Lung (tissue), 12 donors: ENCODE data around the gene BMI1. TPM values are rescaled to one million over a fixed set of nuclear protein-coding genes. Genes with fewer than 3 reads are reported as not detected.

Source experiments
- ATAC-seq: fragments of 200-7000 bp; cut with Tn5 transposase; one replicate; pipeline ENCODE4 v1.9.1; 2020; ENCODE audit warnings: moderate number of reproducible peaks; ENCODE audit not compliant: insufficient read depth, low FRiP score
- DNase-seq, 3 donors: peaks; one replicate each; pipeline ENCODE4 v3.0.0-alpha.2; 2013 to 2017
- H3K27ac ChIP-seq, 2 donors: one replicate each; pipeline ENCODE4 v1.5.1; 2013; ENCODE audit warnings: mild to moderate bottlenecking in 2 of 2, moderate library complexity in 2 of 2, control low read depth in 1 of 2, inconsistent platforms in 1 of 2, low read depth in 1 of 2, low read length in 1 of 2
- H3K27me3 ChIP-seq, 3 donors: one replicate each; pipeline ENCODE4 v1.5.1; 2013; ENCODE audit warnings: low read length in 2 of 3; ENCODE audit not compliant: control insufficient read depth in 3 of 3, insufficient read depth in 3 of 3
- H3K36me3 ChIP-seq, 4 donors: one replicate each; pipeline ENCODE4 v1.5.1; 2013; ENCODE audit warnings: low read length in 4 of 4, mild to moderate bottlenecking in 1 of 4, moderate library complexity in 1 of 4; ENCODE audit not compliant: control insufficient read depth in 4 of 4, insufficient read depth in 4 of 4
- H3K4me1 ChIP-seq, 5 donors: one replicate each; pipeline ENCODE4 v1.5.1; 2013; ENCODE audit warnings: low read length in 5 of 5, mild to moderate bottlenecking in 2 of 5, moderate library complexity in 1 of 5; ENCODE audit not compliant: control insufficient read depth in 5 of 5, insufficient read depth in 5 of 5
- H3K4me3 ChIP-seq: one replicate; pipeline ENCODE4 v1.5.1; 2013; ENCODE audit warnings: mild to moderate bottlenecking, control low read depth, moderate library complexity
- H3K9ac ChIP-seq, 2 donors: one replicate each; pipeline ENCODE4 v1.5.1; 2013; ENCODE audit warnings: low read length in 2 of 2, control low read depth in 1 of 2; ENCODE audit not compliant: insufficient read depth in 1 of 2
- H3K9me3 ChIP-seq, 4 donors: one replicate each; pipeline ENCODE4 v1.5.1; 2013; ENCODE audit warnings: low read length in 3 of 4, mild to moderate bottlenecking in 1 of 4, moderate library complexity in 1 of 4; ENCODE audit not compliant: control insufficient read depth in 4 of 4, insufficient read depth in 3 of 4
- WGBS, 2 donors: extraction: QIAGEN DNeasy Blood & Tissue Kit; methylation state at CpG; one replicate each; pipeline ENCODE4 v1.1.7; 2013; 5-methylcytosine and 5-hydroxymethylcytosine counted together
- polyA plus RNA-seq, 2 donors: library from polyadenylated mRNA; stranded (reverse); fragments of 200-250 nt; gene quantifications; one replicate each; pipeline ENCODE4 v1.2.1, GENCODE V29; 2013
- total RNA-seq, 2 donors: library from RNA; depleted of rRNA in 1 of 2; stranded (reverse); fragments of >200 nt in 1 of 2; gene quantifications; one replicate each; pipeline ENCODE4 v1.2.1, GENCODE V29; 2014 to 2021
- TF ChIP-seq, protein P1 (sequence below): IDR thresholded peaks from 2 replicates; pipeline ENCODE4 v1.5.1; 2012; ENCODE audit warnings: mild to moderate bottlenecking; ENCODE audit errors: control extremely low read depth, extremely low read depth
- donor health status: control.
- donor health status: control.
- donor health status: Bipolar disorder and iron deficiency.
- donor health status: healthy.
- donor health status: DM: yes; HTN: yes; CAD: no.

Gene BMI1
- total and polyA plus RNA-seq, 4 donors, result 21.9 to 81.1 (median 31.6) TPM

DNA sequence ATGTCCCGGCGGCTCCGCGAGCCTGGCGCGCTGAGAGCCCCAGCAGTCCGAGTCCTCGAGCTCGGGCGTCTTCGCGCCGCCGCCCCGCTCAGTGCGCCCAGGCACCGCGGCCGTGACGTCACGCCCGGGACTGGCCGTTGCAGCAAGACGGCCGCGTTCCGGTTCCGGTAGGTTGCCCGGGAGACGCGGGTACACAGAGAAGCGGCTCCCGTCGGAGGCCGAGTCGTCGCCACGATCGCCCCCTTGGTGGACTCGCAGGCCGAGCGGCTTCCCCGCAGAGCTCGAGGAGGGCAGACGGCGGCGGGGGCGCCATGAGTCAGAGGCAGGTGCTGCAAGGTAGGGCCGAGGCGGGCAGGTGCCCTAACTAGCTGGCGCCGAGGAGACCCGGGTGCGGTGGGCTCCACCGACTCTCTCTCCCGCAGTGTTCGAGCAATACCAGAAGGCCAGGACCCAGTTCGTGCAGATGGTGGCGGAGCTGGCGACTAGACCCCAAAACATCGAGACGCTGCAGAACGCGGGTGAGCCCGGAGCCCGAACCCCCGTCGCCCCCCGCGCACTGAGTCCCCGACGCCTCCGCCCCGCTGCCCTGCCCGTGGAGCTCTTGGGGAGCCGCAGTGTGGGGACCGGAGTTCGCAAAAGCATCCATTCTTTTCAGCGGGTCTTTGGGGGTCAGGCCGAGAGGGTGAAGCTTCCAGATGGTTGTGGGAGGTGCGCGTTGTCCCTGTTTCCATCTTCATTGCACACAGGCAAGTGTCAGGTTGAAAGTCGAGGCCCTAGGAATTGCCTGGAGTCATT is 24.6 kb downstream of the BMI1 start, which contains the start of gene SPAG6:
SPAG6 (plus strand) TSS at position 196 of the 795 bp plus-strand sequence; CDS start at position 312, 116 bp downstream.
- ATAC-seq, result no peak
- Histone ChIP-seq H3K9me3 (peaks cover 0 to 8% (median 0%) of the 10 kb centered on the region in 4 donors), H3K27ac (no peak within 1 kb of the TSS), H3K36me3 (no peaks in the 10 kb centered on the region), H3K27me3 (peaks cover 8 to 74% (median 68%) of the 10 kb centered on the region in 3 donors), H3K4me1 (peaks cover 0 to 7% (median 0%) of the 10 kb centered on the region in 5 donors), H3K4me3 (peak within 1 kb of the TSS; percentile 9), H3K9ac (no peak within 1 kb of the TSS)
- 6 to 9% methylated on average over 81 to 83 of the region's 83 CpGs for WGBS, 2 donors
- peak; percentile 46 to 70 (median 53) for DNase-seq
- TF ChIP-seq, protein P1, sequence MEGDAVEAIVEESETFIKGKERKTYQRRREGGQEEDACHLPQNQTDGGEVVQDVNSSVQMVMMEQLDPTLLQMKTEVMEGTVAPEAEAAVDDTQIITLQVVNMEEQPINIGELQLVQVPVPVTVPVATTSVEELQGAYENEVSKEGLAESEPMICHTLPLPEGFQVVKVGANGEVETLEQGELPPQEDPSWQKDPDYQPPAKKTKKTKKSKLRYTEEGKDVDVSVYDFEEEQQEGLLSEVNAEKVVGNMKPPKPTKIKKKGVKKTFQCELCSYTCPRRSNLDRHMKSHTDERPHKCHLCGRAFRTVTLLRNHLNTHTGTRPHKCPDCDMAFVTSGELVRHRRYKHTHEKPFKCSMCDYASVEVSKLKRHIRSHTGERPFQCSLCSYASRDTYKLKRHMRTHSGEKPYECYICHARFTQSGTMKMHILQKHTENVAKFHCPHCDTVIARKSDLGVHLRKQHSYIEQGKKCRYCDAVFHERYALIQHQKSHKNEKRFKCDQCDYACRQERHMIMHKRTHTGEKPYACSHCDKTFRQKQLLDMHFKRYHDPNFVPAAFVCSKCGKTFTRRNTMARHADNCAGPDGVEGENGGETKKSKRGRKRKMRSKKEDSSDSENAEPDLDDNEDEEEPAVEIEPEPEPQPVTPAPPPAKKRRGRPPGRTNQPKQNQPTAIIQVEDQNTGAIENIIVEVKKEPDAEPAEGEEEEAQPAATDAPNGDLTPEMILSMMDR, result no peak

DNA sequence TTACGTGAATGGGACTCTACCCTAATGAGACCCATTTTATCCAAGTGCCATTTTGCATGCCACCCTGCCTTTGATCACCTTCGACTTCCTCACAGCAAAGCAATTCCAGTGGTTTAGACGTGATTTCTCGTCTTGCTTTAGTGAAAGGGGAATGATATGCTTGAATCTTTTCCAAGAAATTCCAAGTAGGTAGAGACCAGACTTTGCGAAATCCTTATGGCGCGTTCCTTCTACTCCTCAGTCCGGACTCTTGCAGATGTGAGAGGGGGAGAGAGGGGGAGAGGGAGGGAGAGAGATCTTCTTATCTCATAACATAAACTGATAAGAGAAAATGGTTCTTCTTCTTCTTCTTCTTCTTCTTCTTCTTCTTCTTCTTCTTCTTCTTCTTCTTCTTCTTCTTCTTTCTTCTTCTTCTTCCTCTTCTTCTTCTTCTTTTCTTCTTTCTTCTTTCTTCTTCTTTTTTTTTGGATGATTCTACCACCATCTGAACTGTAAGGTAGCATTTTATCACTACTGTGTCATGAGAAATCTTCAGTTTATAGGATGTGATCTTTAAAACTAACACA is 25.3 kb downstream of the BMI1 start:
- ATAC-seq (no peak), DNase-seq (peak in 2 of 3 donors; percentile 6 to 29)
- Histone ChIP-seq H3K9ac (no peak overlapping the region), H3K36me3 (no peaks in the 10 kb centered on the region), H3K9me3 (peaks cover 0 to 8% (median 0%) of the 10 kb centered on the region in 4 donors), H3K4me1 (peaks cover 0 to 5% (median 0%) of the 10 kb centered on the region in 5 donors), H3K27ac (no peak overlapping the region), H3K27me3 (peaks cover 8 to 74% (median 68%) of the 10 kb centered on the region in 3 donors), H3K4me3 (no peak overlapping the region)
- WGBS, 2 donors, result 39 to 48% methylated on average over 8 of the region's 8 CpGs
- TF ChIP-seq, protein P1, result no peak

DNA sequence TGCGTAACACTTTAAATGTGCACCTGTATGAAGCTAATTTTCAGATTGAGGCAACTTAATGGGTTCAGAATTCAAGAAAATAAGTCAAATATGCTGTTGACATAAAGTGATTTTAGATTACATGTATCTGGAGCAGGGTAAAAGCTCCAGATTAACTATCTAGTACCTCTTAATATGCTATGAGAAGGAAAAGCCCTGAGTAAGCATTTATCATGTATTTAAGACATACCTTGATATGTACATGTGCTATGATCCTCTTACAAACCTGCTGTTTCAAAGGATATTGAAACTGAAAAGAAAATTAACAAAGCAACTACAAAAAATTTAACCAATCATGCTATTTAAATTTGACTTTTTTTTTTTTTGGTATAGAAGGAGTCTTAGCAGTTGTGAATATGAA is 28.9 kb downstream of the BMI1 start:
- WGBS, 2 donors, result 99 to 100% methylated on average over 1 of the region's 1 CpG
- TF ChIP-seq, protein P1, result no peak
- Histone ChIP-seq H3K36me3 (no peaks in the 10 kb centered on the region), H3K27me3 (peaks cover 8 to 38% (median 33%) of the 10 kb centered on the region in 3 donors), H3K4me3 (no peak overlapping the region), H3K4me1 (no peaks in the 10 kb centered on the region), H3K9ac (no peak overlapping the region), H3K9me3 (peaks cover 0 to 8% (median 0%) of the 10 kb centered on the region in 4 donors), H3K27ac (no peak overlapping the region)
- DNase-seq (no peak), ATAC-seq (no peak)
